WTC11 (cell line): ENCODE results near the gene PRPF40A. TPM values are rescaled to one million over a fixed set of nuclear protein-coding genes. Genes with fewer than 3 reads are reported as not detected.

Experiments
- ATAC-seq: fragments of 200-7000 bp; cut with Tn5 transposase; 2 replicates; pipeline ENCODE4 v1.10.0; 2021; ENCODE audit warnings: mild to moderate bottlenecking, moderate library complexity
- CTCF ChIA-PET: fragments of 300-600 bp; sonication (Branson Sonifier 250); formaldehyde crosslinking; loops from one replicate; lab custom pipeline; 2021; ENCODE audit warnings: antibody characterized with exemption; lab: Charles Lee
- POLR2A ChIA-PET: fragments of 350-600 bp; sonication (Branson Sonifier 250); formaldehyde crosslinking; loops from one replicate; lab custom pipeline; 2021; ENCODE audit warnings: antibody characterized with exemption; lab: Charles Lee
- DNase-seq: peaks from one replicate; pipeline ENCODE4 v3.0.0; 2021; ENCODE audit warnings: low spot score
- H3K27ac Mint-ChIP-seq: 2 replicates; pipeline ENCODE4 v1.8.0; 2021; ENCODE audit warnings: mixed read lengths
- H3K27me3 Mint-ChIP-seq: 2 replicates; pipeline ENCODE4 v1.8.0; 2021; ENCODE audit warnings: low read depth, mild to moderate bottlenecking, moderate library complexity, mixed read lengths
- H3K36me3 Mint-ChIP-seq: 2 replicates; pipeline ENCODE4 v1.8.0; 2021; ENCODE audit warnings: mixed read lengths
- H3K4me1 Mint-ChIP-seq: 2 replicates; pipeline ENCODE4 v1.8.0; 2022; ENCODE audit warnings: mixed read lengths
- H3K4me3 Mint-ChIP-seq: 2 replicates; pipeline ENCODE4 v1.8.0; 2021; ENCODE audit warnings: mild to moderate bottlenecking, moderate library complexity, mixed read lengths
- H3K9me3 Mint-ChIP-seq: 2 replicates; pipeline ENCODE4 v1.8.0; 2021; ENCODE audit warnings: mixed read lengths
- CREM ChIP-seq: sonication (generic); formaldehyde crosslinking; IDR thresholded peaks from 2 replicates; pipeline ENCODE4 v1.8.1; 2022; ENCODE audit warnings: mild to moderate bottlenecking, missing genetic modification reagents, moderate library complexity
- ESRRA ChIP-seq: sonication (generic); formaldehyde crosslinking; IDR thresholded peaks from 2 replicates; pipeline ENCODE4 v1.8.1; 2022; ENCODE audit warnings: mild to moderate bottlenecking, missing genetic modification reagents, borderline replicate concordance
- ETV6 ChIP-seq: sonication (generic); formaldehyde crosslinking; IDR thresholded peaks from 2 replicates; pipeline ENCODE4 v1.8.1; 2022; ENCODE audit warnings: mild to moderate bottlenecking, missing genetic modification reagents
- FOXJ3 ChIP-seq: sonication (generic); formaldehyde crosslinking; IDR thresholded peaks from 2 replicates; pipeline ENCODE4 v1.9.0; 2021; ENCODE audit warnings: missing genetic modification reagents, mild to moderate bottlenecking, borderline replicate concordance
- FOXP1 ChIP-seq: sonication (generic); formaldehyde crosslinking; IDR thresholded peaks from 2 replicates; pipeline ENCODE4 v1.8.0; 2022; ENCODE audit warnings: missing genetic modification reagents, mild to moderate bottlenecking, moderate library complexity, borderline replicate concordance
- IRF2 ChIP-seq: sonication (generic); formaldehyde crosslinking; IDR thresholded peaks from 2 replicates; pipeline ENCODE4 v1.8.0; 2022; ENCODE audit warnings: low read depth, missing genetic modification reagents, borderline replicate concordance
- JAZF1 ChIP-seq: fragments of 250-450 bp; sonication (Bioruptor Pico); IDR thresholded peaks from 2 replicates; pipeline ENCODE4 v1.9.0; 2021; ENCODE audit warnings: moderate library complexity, mild to moderate bottlenecking, inconsistent platforms
- JUN ChIP-seq: sonication (generic); formaldehyde crosslinking; IDR thresholded peaks from 2 replicates; pipeline ENCODE4 v1.8.0; 2023; ENCODE audit warnings: mild to moderate bottlenecking, missing genetic modification reagents
- PRDM15 ChIP-seq: sonication (generic); formaldehyde crosslinking; IDR thresholded peaks from 2 replicates; pipeline ENCODE4 v1.8.0; 2022; ENCODE audit warnings: missing genetic modification reagents
- PRRX2 ChIP-seq: fragments of 250-450 bp; sonication (Bioruptor Pico); IDR thresholded peaks from 2 replicates; pipeline ENCODE4 v1.8.0; 2021; ENCODE audit warnings: mild to moderate bottlenecking
- TCF7 ChIP-seq: sonication (generic); formaldehyde crosslinking; IDR thresholded peaks from 2 replicates; pipeline ENCODE4 v1.8.0; 2022; ENCODE audit warnings: mild to moderate bottlenecking, low read depth, missing genetic modification reagents, moderate library complexity
- ZNF263 ChIP-seq: sonication (generic); formaldehyde crosslinking; IDR thresholded peaks from 2 replicates; pipeline ENCODE4 v1.8.1; 2022; ENCODE audit warnings: low read depth, mild to moderate bottlenecking, moderate library complexity, missing genetic modification reagents
- ZNF281 ChIP-seq: sonication (generic); formaldehyde crosslinking; IDR thresholded peaks from 2 replicates; pipeline ENCODE4 v1.8.0; 2023; ENCODE audit warnings: mild to moderate bottlenecking, missing genetic modification reagents
- ZNF317 ChIP-seq: sonication (generic); formaldehyde crosslinking; IDR thresholded peaks from 2 replicates; pipeline ENCODE4 v1.8.1; 2023; ENCODE audit warnings: low read depth, mild to moderate bottlenecking, moderate library complexity, missing genetic modification reagents, borderline replicate concordance
- ZNF416 ChIP-seq: fragments of 250-450 bp; sonication (Bioruptor Pico); IDR thresholded peaks from 2 replicates; pipeline ENCODE4 v1.9.0; 2021; ENCODE audit warnings: mild to moderate bottlenecking, inconsistent platforms
- total RNA-seq: library from RNA; stranded (reverse); gene quantifications from 3 replicates; pipeline ENCODE4 v1.2.3, GENCODE V29; 2021
- TF ChIP-seq, protein P1 (sequence below): sonication (generic); formaldehyde crosslinking; conservative IDR thresholded peaks from 2 replicates; pipeline ENCODE4 v1.8.1; 2023; ENCODE audit warnings: mild to moderate bottlenecking, low read depth, missing genetic modification reagents, moderate library complexity
- TF ChIP-seq, protein P2 (sequence below): sonication (generic); formaldehyde crosslinking; IDR thresholded peaks from 2 replicates; pipeline ENCODE4 v1.8.1; 2023; ENCODE audit warnings: mild to moderate bottlenecking, missing genetic modification reagents
- TF ChIP-seq, protein P3 (sequence below): fragments of 250-450 bp; sonication (Bioruptor Pico); IDR thresholded peaks from 2 replicates; pipeline ENCODE4 v1.9.0; 2021; ENCODE audit warnings: moderate library complexity, mild to moderate bottlenecking, inconsistent platforms, borderline replicate concordance
- TF ChIP-seq, protein P4 (sequence below): fragments of 250-450 bp; sonication (Bioruptor Pico); IDR thresholded peaks from 2 replicates; pipeline ENCODE4 v1.9.0; 2021; ENCODE audit warnings: mild to moderate bottlenecking

Gene PRPF40A
- total RNA-seq, 1 experiment from 2014 or later: 189 TPM

- TF ChIP-seq, protein P1, sequence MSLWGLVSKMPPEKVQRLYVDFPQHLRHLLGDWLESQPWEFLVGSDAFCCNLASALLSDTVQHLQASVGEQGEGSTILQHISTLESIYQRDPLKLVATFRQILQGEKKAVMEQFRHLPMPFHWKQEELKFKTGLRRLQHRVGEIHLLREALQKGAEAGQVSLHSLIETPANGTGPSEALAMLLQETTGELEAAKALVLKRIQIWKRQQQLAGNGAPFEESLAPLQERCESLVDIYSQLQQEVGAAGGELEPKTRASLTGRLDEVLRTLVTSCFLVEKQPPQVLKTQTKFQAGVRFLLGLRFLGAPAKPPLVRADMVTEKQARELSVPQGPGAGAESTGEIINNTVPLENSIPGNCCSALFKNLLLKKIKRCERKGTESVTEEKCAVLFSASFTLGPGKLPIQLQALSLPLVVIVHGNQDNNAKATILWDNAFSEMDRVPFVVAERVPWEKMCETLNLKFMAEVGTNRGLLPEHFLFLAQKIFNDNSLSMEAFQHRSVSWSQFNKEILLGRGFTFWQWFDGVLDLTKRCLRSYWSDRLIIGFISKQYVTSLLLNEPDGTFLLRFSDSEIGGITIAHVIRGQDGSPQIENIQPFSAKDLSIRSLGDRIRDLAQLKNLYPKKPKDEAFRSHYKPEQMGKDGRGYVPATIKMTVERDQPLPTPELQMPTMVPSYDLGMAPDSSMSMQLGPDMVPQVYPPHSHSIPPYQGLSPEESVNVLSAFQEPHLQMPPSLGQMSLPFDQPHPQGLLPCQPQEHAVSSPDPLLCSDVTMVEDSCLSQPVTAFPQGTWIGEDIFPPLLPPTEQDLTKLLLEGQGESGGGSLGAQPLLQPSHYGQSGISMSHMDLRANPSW (CRISPR knock-in tag): no peak
- TF ChIP-seq JAZF1: no peak
- no peak for TF ChIP-seq ZNF317 (CRISPR knock-in tag)
- no peak for TF ChIP-seq ETV6 (CRISPR knock-in tag)
- TF ChIP-seq TCF7 (CRISPR knock-in tag): no peak
- no peak for TF ChIP-seq ESRRA (CRISPR knock-in tag)
- no peak for TF ChIP-seq ZNF281
- TF ChIP-seq PRRX2 (CRISPR knock-in tag): no peak
- TF ChIP-seq, protein P2, sequence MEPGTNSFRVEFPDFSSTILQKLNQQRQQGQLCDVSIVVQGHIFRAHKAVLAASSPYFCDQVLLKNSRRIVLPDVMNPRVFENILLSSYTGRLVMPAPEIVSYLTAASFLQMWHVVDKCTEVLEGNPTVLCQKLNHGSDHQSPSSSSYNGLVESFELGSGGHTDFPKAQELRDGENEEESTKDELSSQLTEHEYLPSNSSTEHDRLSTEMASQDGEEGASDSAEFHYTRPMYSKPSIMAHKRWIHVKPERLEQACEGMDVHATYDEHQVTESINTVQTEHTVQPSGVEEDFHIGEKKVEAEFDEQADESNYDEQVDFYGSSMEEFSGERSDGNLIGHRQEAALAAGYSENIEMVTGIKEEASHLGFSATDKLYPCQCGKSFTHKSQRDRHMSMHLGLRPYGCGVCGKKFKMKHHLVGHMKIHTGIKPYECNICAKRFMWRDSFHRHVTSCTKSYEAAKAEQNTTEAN: no peak
- TF ChIP-seq FOXJ3: no peak
- TF ChIP-seq ZNF263 (CRISPR knock-in tag): no peak
These were observed 21.5 kb downstream of the PRPF40A start (continued) for GRCh38 chr2:152695763-152696162.

- ChIA-PET POLR2A (no interaction called here), CTCF (no interaction called here)
These were observed 23.1 kb downstream of the PRPF40A start for GRCh38 chr2:152694161-152694661.

More at GRCh38 chr2:152694161-152694661, 23.1 kb downstream of the PRPF40A start:
- Mint-ChIP-seq H3K27me3 (no peaks in the 10 kb centered on the region), H3K9me3 (no peaks in the 10 kb centered on the region), H3K4me1 (no peaks in the 10 kb centered on the region), H3K4me3 (no peak overlapping the region), H3K27ac (no peak overlapping the region)
- TF ChIP-seq, protein P3, sequence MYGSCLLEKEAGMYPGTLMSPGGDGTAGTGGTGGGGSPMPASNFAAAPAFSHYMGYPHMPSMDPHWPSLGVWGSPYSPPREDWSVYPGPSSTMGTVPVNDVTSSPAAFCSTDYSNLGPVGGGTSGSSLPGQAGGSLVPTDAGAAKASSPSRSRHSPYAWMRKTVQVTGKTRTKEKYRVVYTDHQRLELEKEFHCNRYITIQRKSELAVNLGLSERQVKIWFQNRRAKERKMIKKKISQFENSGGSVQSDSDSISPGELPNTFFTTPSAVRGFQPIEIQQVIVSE: no peak
- TF ChIP-seq FOXJ3 (no peak), JUN (CRISPR knock-in tag) (no peak), IRF2 (no peak), PRDM15 (no peak), ZNF416 (CRISPR knock-in tag) (no peak), TCF7 (CRISPR knock-in tag) (no peak), FOXP1 (CRISPR knock-in tag) (no peak), CREM (CRISPR knock-in tag) (no peak), ZNF317 (CRISPR knock-in tag) (no peak)
- TF ChIP-seq, protein P4, sequence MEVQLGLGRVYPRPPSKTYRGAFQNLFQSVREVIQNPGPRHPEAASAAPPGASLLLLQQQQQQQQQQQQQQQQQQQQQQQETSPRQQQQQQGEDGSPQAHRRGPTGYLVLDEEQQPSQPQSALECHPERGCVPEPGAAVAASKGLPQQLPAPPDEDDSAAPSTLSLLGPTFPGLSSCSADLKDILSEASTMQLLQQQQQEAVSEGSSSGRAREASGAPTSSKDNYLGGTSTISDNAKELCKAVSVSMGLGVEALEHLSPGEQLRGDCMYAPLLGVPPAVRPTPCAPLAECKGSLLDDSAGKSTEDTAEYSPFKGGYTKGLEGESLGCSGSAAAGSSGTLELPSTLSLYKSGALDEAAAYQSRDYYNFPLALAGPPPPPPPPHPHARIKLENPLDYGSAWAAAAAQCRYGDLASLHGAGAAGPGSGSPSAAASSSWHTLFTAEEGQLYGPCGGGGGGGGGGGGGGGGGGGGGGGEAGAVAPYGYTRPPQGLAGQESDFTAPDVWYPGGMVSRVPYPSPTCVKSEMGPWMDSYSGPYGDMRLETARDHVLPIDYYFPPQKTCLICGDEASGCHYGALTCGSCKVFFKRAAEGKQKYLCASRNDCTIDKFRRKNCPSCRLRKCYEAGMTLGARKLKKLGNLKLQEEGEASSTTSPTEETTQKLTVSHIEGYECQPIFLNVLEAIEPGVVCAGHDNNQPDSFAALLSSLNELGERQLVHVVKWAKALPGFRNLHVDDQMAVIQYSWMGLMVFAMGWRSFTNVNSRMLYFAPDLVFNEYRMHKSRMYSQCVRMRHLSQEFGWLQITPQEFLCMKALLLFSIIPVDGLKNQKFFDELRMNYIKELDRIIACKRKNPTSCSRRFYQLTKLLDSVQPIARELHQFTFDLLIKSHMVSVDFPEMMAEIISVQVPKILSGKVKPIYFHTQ (CRISPR knock-in tag): no peak
- TF ChIP-seq, all 79 proteins: peak for 0
- H3K36me3 Mint-ChIP-seq: peaks cover 14% of the 10 kb centered on the region
- DNase-seq: no peak
- ATAC-seq: no peak
